Activated effector memory CD4-positive, alpha-beta T cell treated with anti-CD3 and anti-CD28 coated beads, Interleukin-2, amount 50 U/mL, for 16 hours (primary cell): ENCODE measurements around the gene RASGRF1.

Experiments
- DNase-seq: peaks from one replicate; pipeline ENCODE4 v3.0.0-alpha.2; 2020

RASGRF1 gene

DNA sequence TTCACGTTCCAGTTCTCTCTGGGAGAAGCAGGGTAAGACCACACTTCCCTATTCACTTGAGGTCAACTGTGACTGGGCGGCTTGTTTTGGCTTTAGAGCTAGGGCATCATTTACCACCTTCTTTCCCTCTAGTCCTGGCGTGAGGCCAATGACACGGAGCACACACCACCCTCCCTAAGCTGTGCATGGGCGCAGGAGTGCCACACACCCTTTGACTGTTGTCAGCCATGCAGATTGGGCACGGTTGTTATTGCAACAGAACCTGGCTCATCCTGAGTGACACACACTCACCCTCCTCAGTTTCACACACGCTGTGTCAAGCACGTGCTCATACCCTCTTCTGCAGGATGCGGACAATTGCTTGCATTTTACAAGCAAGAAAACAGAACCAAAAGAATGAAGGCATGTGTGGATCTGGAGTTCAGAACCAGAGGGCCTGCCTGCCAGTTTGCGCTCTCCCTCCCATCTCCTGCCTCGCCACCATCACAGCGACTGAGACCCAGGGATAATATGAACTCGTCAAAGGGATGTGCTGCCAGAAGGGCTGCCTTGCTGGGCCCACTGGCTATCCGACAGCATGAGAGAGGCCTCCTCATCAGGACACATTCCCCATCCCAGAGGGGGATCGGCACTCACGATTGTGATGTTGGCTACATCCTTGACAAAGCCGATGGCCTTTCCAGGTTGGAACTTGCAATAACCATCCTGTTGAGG is 163.3 kb downstream of the RASGRF1 start:
- DNase-seq: no peak

DNA sequence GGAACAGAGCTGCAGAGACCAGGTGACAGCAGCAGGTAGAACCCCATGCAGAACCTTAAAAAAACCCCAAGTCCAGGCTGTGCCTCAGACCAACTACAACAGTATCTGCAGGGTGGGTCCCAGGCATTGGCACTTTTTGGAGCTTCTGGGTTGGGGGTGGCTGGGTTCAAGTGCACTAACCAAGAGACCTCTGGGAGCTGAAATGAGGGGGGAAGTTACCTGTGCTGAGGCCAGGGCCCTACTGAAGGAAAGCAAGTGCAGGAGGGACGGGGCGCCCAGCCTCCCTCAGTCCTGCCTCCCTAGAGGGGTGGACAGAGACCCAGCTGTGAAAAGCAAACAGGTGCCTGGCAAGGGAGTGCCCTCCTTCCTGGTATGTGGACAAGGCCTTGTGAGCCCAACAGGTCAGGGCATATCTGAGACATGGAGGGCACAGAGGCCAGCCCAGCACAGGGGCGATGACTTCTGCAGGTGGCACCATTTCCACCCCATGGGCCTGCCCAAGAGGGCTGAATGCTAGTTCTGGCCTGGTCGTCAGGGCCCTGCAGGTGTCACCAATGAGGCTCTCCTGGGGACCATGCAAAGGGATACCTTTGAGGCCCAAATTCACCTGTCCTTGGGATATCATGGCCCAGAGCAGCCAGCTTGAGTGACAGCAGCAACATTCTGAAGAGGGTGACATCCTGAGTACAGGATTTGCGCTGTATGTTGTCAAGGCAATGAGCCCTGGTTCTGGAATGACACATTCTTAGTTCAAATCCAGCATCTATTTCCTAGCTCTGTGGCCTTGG is 164.4 kb downstream of the RASGRF1 start:
- DNase-seq: no peak

DNA sequence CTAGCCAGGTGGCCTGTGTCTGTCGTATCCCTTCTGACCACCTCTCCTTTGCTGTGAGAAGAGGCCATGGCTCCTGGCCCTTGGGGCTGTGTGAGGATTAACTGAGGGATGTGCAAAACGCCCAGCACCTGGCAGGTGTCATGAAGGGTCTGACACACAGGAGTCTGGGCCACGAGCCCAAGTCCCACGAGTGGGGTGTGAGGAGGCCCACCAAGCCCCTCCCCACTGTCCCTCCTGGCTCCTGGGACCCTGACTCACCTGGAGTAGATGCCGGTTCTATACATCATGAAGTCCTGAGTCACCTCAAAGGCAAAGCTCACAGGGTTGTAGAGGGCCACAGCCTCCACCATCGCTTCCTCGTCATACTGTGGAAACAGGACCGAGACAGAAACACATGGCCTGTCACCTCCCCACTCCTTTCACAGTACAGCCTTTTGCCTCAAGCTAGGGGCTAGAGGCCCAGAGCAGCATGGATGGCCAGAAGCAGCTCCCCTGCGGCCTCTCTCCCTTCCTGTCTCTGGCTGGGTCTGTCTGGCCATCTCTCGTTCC is 165.4 kb downstream of the RASGRF1 start:
- DNase-seq: no peak

DNA sequence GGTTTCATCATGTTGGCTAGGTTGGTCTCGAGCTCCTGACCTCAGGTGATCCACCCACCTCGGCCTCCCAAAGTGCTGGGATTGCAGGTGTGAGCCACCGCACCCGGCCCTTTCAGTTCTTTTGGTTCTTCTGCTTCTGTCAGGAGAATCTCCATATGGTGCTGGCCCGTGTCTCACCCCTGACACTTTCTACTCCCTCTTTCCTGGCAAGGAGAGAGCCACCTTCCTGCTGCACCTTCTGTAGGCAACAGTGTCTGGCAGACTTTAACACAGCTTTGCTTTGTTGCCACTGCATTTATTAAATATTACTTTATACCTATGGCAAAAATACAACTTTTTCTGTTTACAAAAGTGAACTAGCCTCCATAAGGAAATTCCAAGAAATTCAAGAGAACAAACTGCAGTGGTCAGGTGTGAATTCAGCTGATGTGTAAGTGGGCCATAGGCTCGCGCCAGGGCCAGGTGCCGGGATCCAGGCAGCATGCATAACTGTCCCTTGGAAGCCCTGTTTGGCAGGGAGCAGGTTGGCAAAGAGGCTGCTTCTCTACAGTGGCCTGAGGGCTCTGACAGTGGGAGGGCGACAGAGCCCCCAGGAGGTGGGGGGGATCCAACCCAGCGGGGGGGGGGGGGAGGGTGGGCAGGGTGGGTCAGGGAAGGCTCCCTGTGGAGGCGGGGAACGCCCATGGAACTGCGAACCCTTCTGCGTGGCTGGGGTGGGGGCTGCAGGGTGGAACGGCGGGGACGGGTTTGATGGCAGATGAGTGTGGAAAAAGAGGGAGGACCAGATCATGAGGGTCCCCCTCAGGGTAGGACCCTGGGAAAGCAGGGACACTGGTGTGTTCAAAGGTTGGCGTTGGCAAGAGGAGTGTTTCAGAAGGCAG is 166.9 kb downstream of the RASGRF1 start:
- no peak for DNase-seq

DNA sequence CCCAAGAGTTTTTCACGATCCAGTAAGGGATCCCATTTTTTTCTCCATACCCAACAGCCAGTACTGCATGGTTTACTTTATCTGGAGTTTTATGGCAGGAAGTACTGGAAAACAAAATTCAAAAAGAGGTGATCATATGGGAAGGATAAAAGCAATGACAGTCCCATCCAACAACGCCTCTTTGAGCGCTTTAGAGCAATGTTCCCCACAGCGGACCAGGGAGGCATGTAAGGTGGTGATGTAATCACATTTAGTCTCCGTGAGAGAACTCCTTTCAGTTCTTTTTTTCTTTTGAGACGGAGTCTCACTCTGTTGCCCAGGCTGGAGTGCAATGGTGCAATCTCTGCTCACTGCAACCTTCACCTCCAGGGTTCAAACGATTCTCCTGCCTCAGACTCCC is 167.6 kb downstream of the RASGRF1 start:
- DNase-seq: no peak

DNA sequence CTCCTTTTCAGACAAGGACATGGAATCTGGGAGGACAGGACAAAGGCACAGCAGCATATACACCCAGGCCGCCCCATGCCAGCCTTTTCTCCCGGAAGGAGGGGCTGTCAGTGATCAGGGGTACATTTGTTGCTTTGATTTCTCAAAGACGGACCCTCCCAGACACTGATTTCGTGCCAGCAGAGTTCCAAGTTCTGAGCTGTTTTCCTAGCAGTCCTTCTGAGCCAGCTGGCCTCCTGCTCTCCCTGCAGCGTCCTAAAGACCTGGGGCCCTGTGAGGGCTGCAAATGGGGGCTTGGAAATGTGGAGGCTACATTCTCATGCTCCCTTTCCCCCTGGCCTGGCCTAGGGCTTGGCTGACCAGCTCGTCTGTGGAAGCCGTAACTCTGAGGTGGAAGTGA is 168.1 kb downstream of the RASGRF1 start:
- DNase-seq: no peak

DNA sequence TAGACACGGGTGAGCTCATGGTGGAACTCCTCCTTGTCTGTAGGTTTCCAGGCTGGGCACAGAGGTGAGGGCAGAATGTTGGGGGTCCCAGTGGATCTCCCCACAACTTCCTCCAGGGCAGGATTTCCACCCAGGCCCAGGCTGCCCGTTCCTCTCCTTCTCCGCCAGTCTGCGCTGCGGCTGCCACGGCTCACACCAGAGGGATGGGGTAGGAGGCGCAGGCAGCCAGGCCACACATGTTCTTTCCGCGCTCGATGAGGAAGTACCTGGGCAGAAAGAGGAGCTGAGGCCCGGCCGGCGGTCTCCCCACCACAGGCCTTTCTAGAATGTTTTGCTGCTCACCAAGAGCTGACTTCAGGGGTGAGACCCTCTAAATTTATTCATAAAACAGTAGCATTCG is 168.6 kb downstream of the RASGRF1 start:
- no peak for DNase-seq

DNA sequence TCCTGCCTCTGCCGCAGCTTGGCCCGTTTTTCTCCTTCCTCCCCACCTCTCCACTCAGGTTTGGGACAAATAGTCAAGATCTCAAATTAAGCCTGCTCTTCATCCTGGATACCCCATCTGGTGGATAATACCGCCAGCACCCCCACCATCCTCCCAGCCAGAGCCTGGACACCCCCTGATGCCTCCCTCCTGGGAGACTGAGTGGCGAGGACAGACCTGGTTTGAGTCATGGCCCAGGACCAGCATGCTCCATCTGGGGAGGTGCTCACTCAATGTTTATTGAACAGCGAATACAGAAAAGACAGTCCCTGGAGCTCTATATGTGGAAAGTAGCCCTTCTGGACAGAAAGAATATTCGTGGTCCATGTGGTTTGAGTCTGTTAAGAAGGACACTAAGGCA is 169.1 kb downstream of the RASGRF1 start:
- no peak for DNase-seq

DNA sequence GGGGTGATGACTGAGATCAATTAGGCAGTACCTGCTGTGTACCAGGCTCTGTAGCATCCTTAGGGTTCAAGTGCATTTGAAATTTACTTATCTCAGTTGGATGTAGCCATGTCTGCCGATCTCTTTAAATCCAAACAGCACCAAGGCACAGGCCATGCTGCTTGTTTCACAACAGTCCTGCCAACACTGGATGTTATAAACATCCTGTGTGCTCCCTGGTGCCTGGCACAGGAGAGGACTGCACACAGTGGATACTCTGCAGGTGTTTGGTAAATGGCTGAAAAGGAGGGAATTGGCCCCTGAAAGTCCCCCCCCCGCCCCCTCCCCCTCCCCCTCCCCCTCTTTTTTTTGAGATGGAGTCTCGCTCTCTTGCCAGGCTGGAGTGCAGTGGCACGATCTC is 172.7 kb downstream of the RASGRF1 start:
- DNase-seq: no peak

DNA sequence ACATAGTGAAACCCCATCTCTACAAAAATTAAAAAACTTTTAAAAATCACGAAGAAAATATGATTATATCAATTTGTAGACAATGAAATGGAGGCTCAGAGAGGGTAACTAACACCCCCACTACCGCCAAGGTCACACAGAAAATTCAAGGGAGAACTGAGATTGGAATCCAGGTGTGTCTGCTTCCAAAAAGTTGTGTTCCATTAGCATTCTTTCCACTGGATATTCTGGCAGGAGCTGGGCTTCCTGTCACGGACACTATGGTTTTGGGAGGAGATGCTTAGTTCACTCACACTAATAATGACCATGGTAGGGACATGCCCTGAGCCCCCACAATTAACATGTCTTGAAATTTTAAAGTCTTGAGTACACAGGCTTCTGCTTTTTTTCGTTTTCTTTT is 174.5 kb downstream of the RASGRF1 start:
- no peak for DNase-seq

DNA sequence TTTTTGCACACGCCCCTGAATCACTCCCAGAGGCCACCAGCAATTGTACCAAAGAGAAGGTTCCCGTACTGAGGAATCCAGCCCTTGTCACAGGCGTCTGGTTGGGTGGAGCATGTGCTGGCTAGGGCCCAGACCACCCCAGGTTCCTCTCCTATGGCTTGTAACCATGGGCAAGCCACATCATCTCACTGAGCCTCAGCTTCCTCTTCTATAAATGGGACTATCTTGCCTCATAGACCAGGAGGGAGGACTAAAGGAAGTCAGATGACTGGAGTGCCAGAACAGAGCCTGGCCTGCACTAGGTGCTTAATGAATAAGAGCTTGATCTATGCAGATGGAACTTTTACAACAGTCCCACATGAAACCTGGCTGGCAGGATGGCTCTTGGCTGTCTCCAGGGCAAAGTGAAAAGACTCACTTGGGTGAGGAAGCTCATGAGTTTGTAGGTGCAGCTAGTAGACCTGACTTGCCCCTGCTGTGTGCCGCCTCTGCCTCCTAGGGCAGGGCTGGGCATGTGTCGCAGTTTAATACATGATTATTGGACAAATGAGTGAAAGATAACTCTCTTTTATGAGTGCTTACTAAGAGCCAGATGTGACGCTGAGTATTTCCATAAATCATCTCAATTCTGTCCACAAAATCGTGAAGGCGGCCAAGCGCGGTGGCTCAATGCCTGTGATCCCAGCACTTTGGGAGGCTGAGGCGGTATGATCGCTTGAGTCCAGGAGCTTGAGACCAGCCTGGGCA is 175.1 kb downstream of the RASGRF1 start:
- DNase-seq: no peak

DNA sequence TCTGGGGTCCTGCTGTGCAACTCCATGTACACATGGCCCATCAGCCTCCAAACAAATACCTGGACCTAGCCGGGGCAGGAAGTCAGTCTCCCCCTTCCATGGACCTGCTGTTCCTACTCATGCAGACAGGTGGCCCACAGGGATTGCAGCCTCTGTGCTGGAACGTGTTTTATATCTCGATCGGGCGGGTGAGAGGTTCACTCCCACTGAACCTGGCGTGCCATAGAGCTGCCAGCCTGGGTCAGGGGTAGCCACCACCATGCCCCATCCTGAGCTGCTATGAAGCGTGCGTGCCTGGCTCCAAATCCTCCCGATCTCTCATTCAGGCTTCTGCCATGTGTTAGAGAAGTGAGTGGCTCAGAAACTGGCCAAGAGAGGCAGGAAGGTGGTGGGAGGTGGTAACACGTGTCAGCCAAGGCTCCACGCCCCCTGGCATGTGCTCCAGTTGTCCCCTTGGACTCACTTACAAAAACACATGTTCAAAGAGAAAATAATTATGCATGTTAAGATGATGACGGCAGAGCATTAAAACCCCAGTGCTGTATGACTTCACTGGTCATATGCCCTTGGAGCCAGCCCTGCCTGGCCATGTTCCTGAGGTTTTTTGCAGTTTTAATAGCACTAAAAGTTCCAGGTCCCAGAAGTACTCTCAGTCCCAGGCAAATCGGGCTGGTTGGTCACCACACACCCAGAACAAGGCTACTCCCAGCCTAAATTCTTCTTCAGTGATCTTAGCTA is 176.4 kb downstream of the RASGRF1 start:
- DNase-seq: no peak

DNA sequence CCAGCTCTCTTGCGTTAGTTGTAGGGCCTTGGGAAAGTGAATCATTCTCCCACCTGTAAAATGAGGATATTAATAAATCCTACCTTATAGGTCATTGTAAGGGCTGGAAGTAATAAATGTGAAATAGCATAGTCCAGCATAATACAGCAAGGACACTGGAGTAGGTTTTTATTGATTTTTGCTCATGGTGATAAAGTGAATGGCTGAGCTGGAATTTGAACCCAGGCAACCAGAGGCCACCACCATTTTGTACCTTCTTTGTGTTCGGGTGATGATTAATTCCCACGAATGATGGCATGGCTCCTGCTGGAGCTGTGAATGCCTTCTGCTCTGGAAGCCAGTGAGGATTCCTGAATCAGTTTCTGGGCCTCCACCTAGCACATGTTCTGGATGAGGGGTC is 177.6 kb downstream of the RASGRF1 start:
- DNase-seq: no peak

DNA sequence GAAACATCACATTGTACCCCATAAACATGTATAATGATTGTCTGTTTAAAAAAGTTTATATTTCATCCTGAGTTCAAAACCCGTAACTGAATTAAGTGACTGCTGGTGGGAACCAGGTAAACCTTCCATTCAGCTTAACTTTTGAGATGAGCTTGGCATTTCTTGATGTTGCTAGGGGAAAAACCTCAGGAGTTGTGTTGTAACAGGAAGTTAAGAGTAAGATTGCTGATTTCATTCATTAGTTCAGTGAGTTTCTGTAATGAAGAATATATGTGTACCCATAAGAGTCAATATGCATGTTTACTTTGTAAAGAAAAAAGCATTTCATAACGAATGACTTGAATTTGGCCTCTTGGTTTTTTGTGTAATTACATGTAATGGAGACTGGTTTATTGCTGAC is 178.3 kb downstream of the RASGRF1 start:
- DNase-seq: no peak

DNA sequence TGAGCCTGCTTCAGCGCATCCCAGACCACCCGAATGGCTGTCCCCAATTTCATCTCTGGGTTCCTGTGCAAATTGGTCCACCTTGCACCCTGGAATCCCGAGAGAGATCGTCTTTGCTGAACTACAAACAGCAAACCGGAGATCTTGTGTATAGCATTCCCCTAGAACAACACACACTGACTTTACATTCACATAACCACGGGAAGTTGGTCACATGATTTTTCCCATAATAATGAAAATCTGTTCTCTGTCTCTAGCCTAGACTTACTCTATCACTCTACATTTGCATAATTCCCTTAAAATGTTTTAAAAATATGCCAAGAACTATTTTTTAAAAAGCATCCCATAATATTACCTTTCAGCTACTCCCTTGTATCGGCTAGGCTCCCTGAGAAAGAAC is 180.3 kb downstream of the RASGRF1 start:
- DNase-seq: no peak
